Renal cortical epithelial cell (primary cell): Measurements from ENCODE around the gene OSBP2. TPM values are rescaled to one million over a fixed set of nuclear protein-coding genes. Genes with fewer than 3 reads are reported as not detected.

ENCODE experiments used
- DNase-seq: peaks from one replicate; pipeline ENCODE4 v3.0.0-alpha.2; 2011; ENCODE audit warnings: low read depth
- total RNA-seq: library from RNA; depleted of rRNA; stranded (reverse); fragments of >200 nt; gene quantifications from 2 replicates; pipeline ENCODE4 v1.2.3, GENCODE V29; 2014

Gene OSBP2, protein sequence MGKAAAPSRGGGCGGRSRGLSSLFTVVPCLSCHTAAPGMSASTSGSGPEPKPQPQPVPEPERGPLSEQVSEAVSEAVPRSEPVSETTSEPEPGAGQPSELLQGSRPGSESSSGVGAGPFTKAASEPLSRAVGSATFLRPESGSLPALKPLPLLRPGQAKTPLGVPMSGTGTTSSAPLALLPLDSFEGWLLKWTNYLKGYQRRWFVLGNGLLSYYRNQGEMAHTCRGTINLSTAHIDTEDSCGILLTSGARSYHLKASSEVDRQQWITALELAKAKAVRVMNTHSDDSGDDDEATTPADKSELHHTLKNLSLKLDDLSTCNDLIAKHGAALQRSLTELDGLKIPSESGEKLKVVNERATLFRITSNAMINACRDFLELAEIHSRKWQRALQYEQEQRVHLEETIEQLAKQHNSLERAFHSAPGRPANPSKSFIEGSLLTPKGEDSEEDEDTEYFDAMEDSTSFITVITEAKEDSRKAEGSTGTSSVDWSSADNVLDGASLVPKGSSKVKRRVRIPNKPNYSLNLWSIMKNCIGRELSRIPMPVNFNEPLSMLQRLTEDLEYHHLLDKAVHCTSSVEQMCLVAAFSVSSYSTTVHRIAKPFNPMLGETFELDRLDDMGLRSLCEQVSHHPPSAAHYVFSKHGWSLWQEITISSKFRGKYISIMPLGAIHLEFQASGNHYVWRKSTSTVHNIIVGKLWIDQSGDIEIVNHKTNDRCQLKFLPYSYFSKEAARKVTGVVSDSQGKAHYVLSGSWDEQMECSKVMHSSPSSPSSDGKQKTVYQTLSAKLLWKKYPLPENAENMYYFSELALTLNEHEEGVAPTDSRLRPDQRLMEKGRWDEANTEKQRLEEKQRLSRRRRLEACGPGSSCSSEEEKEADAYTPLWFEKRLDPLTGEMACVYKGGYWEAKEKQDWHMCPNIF
- total RNA-seq, result 1.4 and 1.5 TPM in 2 replicates

GRCh38 chr22:30694640-30695350 lies at the start of gene OSBP2:
Gene OSBP2, plus strand, starts transcription at chr22:30694874. Its CDS starts 36 bp downstream, at chr22:30694910.
- no peak for DNase-seq

GRCh38 chr22:30646518-30647160 lies 48.0 kb upstream of the OSBP2 start:
- DNase-seq, result no peak

GRCh38 chr22:30647536-30647935 lies 47.1 kb upstream of the OSBP2 start:
- DNase-seq, result no peak

GRCh38 chr22:30648825-30649224 lies 45.8 kb upstream of the OSBP2 start:
- DNase-seq, result no peak

- DNase-seq, result peak; percentile 80
Observed at GRCh38 chr22:30649430-30650007, 45.2 kb upstream of the OSBP2 start.

DNA sequence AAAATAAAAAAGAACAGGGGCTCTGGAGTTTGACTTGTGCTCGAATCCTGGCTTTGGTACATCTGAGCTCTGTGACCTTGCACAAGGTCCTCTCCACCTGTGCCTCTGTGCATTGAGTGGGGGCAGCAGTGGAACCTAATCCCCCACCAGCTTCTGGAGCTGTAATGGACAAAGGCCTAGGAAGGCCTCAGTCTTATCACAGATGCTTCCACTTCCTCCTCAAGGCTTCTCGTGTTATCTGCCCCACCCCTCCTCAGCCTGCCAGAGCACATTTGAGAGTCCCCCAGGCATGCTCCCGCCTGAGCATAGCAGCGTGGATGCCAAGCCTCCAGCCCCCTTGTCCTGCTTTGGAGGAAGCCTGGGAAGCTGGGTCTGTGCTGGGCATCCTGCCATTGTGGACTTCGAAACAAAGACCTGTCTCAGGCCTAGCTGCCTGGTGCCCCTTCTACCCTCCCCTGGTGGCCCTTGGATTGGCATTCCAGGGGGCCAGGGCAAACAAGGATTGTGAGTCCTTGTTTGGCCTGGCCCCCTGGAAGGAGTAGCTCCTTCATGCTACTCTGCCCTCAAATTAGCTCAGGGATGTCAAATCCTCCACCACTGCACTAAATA lies 44.1 kb upstream of the OSBP2 start:
- DNase-seq, result no peak

GRCh38 chr22:30652852-30653251 lies 41.8 kb upstream of the OSBP2 start:
- DNase-seq, result no peak

GRCh38 chr22:30654361-30654760 lies 40.3 kb upstream of the OSBP2 start:
- DNase-seq, result no peak

- no peak for DNase-seq
Observed at GRCh38 chr22:30655532-30655931, 39.1 kb upstream of the OSBP2 start.

- DNase-seq, result no peak
Observed at GRCh38 chr22:30662040-30662439, 32.6 kb upstream of the OSBP2 start.

DNA sequence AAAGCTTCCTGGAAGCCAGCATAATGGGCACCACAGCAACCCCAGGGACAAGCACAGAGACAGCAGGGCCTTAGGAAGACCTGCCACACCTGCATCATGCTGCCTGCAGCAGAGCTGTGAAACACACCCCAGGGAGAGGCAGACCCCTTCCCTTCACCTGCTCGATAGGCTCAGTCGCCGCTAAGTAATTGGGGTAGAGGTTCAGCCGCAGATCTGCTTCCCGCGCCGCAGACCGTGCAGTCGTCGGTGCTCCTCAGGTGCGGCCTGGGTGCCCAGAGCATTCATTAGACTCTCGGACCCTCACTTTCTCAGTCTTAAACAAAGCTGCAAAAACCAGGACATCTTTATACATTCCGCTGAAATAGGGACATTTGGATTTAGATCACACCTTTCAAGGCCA lies 29.9 kb upstream of the OSBP2 start:
- no peak for DNase-seq

- DNase-seq, result no peak
Observed at GRCh38 chr22:30665266-30665665, 29.4 kb upstream of the OSBP2 start.

GRCh38 chr22:30665786-30666185 lies 28.9 kb upstream of the OSBP2 start:
- no peak for DNase-seq

DNA sequence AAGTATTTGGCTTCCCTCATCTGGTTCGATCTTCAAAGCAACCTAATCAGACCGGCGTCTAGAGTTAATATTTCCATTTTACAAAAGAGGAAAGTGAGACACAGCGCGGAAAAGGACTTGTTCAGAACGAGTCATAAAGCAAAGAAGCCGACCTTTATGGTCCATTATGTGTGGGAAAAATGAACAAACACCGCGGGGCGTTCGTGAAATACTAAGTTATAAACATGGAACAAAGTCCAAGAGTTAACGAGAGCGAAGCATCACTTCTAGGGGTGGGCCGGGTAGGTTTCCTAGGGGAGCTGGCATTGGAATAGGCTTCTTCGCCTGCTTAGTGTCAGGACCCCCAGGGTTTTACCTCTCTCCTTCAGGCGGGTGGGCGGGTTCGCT lies 27.6 kb upstream of the OSBP2 start:
- DNase-seq, result no peak

DNA sequence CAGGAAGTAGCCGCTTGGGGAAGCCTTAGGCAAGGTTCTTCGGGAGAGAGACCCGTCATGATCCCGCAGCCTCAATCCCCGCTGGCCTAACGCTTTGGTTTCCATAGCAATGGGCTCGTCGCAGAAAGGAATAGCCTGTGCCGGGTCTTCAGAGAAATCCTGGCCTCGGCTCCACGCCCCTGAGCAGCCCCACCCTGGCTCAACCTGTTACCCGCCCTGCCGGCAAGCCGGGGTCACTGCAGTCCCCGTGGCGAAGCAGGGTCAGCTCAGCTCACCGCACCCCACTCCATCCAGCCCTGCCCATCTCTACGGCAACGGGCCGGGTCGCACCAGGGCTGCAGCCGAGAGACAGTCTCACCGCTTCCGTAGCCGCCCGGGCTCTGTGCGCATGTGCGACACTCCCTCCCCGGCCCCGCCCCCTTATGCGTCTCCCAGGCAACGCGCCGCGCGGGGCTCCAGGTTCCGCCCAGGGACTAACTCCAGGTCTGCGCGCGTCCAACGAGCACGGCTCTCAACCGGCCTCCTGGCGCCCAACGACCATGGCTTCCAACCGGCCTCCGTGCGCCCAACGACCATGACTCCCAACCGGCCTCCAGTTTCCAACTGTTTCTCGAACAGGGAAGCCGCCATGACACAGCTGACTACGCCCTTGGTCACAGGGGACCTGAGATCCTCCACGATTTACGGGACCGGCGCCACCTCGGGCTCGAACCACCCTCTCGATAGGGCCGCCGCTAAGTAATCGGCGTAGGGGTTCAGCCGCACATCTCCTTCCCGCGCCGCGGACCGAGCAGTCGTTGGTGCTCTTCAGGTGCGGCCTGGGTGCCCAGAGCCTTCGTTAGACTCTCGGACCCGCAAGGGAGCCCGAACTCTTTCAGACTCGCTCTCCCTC lies 26.9 kb upstream of the OSBP2 start, which contains the start of gene DUSP18:
DUSP18 (minus strand) TSS at position 382 of the 892 bp plus-strand sequence. CDS start 3,872 bp downstream, outside the sequence.
- DNase-seq, result peak; percentile 62

- DNase-seq, result no peak
Observed at GRCh38 chr22:30668386-30668710, 26.3 kb upstream of the OSBP2 start.

DNA sequence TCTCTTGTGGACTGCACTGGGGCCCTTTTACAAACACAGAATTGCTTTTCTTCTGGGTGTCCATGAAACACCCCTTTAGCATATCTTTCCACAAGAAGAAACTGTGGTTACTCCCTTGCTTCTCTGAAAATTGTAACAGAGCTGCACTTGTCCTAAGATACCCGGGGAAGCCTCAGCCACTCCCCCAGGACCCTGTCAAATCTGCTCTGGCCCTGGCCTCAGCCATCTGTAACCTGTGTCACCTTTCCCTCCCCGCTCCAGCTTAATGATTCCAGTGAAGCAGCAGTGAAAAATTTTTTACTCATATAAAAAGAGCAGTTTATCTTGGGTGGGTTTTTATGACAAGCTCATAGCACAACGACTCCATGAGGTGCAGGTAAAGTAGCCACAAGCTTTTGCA lies 23.6 kb upstream of the OSBP2 start:
- no peak for DNase-seq

DNA sequence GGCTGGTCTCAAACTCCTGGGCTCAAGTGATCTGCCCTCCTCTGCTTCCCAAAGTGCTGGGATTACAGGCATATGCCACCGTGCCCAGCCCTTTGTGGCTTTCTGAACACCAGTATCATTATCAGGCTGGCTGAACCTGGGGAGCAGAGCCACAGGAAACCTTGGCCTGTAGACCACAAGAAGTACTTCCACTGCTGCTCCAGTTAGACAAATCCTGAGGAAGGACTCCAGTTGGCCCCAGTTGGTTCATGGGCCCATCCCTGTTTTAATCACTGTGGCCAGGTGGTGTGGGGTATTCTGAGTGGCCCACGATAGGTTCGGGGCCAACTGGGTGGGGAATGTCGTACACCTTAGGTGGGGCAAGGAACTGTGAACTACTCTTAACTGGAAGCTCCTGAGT lies 21.5 kb upstream of the OSBP2 start:
- DNase-seq, result no peak

GRCh38 chr22:30674482-30674881 lies 20.2 kb upstream of the OSBP2 start:
- DNase-seq, result no peak

- DNase-seq, result no peak
Observed at GRCh38 chr22:30675436-30675835, 19.2 kb upstream of the OSBP2 start.
